LNCaP clone FGC (cell line): ENCODE results near the gene DAPK1.

ENCODE experiments used
- DNase-seq: peaks from one replicate; pipeline ENCODE4 v3.0.0-alpha.2; 2011; ENCODE audit warnings: low read depth
- H3K4me3 ChIP-seq: 2 replicates; pipeline ENCODE4 v1.5.1; 2011; ENCODE audit warnings: mild to moderate bottlenecking, low read depth, low read length, control low read depth
- CTCF ChIP-seq: IDR thresholded peaks from 2 replicates; pipeline ENCODE4 v1.5.1; 2012; ENCODE audit warnings: mild to moderate bottlenecking; ENCODE audit not compliant: control insufficient read depth, insufficient read depth; ENCODE audit errors: extremely low read depth

Gene DAPK1

DNA sequence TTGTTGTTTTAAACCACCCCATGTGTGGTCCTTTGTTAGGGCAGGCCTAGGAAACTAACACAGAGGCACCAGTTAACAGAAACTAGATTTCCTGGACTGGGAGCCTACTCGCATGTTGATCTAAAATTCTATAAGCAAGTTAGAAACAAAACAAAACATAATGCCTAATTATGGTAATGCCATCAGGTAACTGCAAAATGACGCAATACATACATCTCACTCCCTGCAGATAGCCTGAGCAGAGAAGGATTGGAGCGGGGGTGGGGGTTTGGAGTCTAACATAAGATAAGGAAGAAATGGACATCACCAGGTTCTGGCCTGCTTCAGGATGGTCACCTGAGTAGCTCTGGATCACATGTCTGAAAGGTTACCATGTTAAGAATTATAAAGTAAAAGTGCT is 114.9 kb downstream of the DAPK1 start:
- no peak for TF ChIP-seq CTCF
- no peak for DNase-seq
- H3K4me3 ChIP-seq, result no peak overlapping the region

DNA sequence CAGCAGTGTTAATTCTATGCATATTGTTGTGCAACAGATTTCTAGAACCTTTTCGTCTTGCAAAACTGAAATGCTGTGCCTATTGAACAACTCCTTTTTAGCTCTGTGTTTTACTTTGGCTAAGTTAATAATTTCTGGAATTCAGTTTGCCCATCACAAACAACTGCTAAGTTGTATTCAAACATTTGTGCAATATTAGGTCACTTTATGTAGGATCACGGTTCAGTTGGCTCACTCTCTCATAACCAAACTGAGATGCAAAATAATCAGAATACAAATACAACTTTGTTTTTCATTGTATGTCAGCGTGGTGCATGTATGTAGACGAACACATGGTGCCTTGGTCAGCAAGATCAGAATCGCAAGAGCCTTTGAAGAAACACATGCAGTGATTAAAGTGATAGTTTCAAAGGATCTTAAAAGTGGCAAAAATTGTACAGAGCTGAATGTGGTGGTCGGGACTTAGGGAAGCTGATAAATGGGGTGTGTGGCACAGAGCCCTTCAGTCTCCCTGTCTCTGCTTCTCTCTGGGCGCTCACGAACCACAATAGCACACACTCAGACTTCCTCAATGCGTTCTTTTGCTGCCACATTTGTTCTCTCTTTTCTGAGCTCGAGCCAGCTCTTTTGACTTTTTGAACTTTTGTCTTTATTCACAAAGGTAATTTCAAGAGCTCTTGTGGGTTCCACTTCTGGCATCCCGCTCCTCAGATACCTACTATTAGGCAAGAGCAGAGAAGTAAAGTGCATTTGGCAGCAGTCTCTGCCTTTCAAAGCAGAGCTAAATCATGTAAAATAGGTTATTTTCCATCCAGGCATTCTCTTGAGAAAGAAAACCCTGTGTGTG is 115.8 kb downstream of the DAPK1 start:
- H3K4me3 ChIP-seq, result no peak overlapping the region
- no peak for TF ChIP-seq CTCF

GRCh38 chr9:87614397-87614796 is 116.7 kb downstream of the DAPK1 start:
- no peak for DNase-seq
- no peak overlapping the region for H3K4me3 ChIP-seq

More for the DNA sequence above, 115.8 kb downstream of the DAPK1 start:
- no peak for DNase-seq

GRCh38 chr9:87615136-87615535 is 117.5 kb downstream of the DAPK1 start:
- no peak for TF ChIP-seq CTCF
- H3K4me3 ChIP-seq, result no peak overlapping the region

More at GRCh38 chr9:87614397-87614796, 116.7 kb downstream of the DAPK1 start:
- no peak for TF ChIP-seq CTCF

GRCh38 chr9:87615547-87616148 is 118.0 kb downstream of the DAPK1 start:
- TF ChIP-seq CTCF, result no peak

More at GRCh38 chr9:87615136-87615535, 117.5 kb downstream of the DAPK1 start:
- no peak for DNase-seq

GRCh38 chr9:87618226-87618625 is 120.6 kb downstream of the DAPK1 start:
- H3K4me3 ChIP-seq, result no peak overlapping the region
- TF ChIP-seq CTCF, result no peak
- DNase-seq, result no peak

More at GRCh38 chr9:87615547-87616148, 118.0 kb downstream of the DAPK1 start:
- H3K4me3 ChIP-seq, result no peak overlapping the region
- DNase-seq, result no peak
